Ammon's horn (tissue), 1 donor: ENCODE results near the gene KRTCAP2.
"Not testable (repeated sequence)": the region's sequence is repeated elsewhere in the genome, so short reads cannot be mapped to it uniquely, and the experiment has no call there.

ENCODE experiments used
- DNase-seq: peaks from one replicate; pipeline ENCODE4 v3.0.0-alpha.2; 2016; ENCODE audit warnings: low spot score

KRTCAP2 gene

GRCh38 chr1:155168456-155169210 lies 4.5 kb downstream of the KRTCAP2 start:
- DNase-seq: no peak

GRCh38 chr1:155168105-155168445 lies 5.0 kb downstream of the KRTCAP2 start:
- DNase-seq: not testable (repeated sequence)

DNA sequence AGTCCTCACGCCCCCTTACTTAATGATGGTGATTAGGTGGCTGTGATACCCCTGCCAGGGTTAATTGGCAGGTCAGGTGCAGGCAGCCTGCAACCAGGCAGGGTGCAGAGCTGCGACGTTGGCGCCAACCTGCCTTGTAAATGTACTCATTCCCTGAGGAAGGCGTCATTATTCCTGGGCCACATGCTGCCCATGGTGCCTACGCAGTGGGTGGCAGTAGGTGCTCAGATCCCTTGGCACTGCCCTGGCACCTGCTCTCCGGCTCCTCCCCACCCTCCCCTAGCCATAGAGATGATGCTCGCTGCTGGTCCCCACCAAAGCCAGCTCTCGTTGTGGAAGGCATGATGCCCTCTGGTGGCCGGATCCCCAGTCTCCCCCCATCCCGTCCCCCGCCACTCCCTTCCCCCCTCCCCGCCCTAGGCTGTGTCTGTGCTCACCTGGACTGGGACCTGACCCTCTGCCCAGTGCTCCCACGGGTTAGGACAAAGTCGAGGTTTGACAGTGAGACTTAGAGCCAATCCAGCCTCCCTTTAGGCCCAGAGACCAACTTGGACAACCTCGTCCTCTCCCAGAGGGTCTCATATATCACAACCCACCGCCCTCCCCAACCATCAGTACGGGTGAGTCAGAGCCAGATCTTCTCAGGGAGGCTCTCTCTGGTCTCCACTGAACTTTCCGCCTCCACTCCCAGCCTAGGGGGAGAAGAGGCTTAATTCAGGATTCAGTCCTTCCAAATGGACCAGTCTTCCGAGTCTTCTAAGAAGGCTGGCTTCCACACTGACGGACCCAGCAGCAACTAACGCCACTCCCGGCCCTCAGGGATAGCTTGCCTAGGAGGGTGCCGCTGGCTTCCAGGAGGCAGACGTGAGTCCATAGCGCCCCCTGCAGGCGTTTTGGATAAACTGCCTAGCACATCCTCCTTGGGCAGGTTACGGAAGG lies 5.7 kb downstream of the KRTCAP2 start:
- peak; percentile 95 for DNase-seq

DNA sequence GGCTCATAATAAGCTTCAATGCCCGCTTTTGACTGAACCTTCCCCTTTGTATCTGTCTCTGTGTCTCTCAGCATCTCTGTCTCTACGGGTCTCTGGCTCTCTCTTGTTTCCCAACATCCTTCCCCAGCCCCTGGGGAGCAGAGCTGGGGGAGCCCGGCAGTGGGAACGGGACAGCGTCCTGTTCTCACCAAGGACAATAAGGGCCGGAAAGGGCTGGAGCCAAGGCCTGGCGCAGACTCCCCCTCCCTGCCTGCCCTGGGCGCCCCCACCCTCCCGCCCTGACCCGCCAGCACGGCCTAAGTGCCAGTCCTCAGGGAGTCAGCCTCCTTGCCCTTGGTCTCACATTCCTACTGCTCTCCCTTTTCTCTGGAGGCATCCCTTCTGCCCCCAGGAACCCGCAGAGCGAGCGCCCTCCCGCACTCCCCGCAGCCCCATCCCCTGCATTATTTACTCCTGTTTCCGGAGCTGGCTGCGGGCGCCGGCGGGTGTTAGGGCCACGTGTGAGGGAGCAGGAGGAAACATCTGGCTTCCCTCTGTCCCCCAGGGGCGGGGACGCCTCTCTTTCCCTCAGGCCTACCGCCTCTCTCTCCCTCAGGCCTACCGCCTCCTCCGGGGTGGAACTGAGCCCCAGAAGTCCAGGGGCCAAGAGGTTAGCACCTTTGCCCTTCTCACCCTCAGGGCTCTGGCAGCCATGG lies 6.5 kb downstream of the KRTCAP2 start:
- peak; percentile 62 for DNase-seq

DNA sequence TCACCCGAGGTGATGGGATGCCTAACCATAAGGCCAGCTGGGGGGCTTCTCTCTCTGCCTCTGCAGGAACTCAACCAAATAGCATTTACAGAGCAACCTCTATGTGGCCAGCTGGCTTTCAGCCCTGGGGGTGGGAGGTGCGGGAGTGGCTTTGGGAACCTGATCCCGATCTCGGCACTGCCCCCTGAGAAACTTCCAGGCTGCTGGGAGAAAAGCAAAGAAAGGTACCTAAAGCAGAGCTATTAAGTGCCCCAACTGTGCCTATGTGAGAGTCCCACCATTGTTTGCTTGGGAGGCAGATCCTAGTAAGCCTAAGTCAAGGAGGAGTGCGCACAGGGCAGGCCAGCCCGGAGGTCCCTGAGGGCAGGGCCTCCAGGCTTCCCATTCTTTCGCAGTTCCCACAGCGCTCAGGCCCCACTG lies 7.0 kb downstream of the KRTCAP2 start:
- DNase-seq: no peak

DNA sequence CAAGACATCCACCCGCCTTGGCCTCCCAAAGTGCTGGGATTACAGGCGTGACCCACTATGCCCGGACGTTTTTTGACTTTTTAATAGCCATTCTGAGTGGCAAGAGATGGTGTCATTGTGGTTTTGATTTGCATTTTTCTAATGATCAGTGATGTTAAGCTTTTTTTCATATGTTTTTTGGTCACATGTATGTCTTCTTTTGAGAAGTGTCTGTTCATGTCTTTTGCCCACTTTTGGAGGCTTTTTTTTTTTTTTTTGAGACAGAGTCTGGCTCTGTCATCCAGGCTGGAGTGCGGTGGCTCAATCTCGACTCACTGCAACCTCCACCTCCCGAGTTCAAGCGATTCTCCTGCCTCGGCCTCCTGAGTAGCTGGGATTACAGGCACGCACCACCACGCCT lies 8.5 kb downstream of the KRTCAP2 start:
- DNase-seq: not testable (repeated sequence)

DNA sequence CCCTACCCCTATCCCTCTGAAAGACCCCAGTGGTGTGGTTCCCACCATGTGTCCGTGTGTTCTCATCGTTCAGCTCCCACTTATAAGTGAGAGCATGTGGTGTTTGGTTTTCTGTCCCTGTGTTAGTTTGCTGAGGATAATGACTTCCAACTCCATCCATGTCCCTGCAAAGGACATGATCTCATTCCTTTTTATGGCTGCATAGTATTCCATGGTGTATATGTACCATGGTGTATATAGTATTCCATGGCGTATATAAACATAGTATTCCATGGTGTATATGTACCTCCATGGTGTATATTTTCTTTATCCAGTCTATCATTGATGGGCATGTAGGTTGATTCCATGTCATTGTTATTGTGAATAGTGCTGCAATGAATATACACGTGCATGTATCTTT lies 9.3 kb downstream of the KRTCAP2 start:
- DNase-seq: not testable (repeated sequence)

DNA sequence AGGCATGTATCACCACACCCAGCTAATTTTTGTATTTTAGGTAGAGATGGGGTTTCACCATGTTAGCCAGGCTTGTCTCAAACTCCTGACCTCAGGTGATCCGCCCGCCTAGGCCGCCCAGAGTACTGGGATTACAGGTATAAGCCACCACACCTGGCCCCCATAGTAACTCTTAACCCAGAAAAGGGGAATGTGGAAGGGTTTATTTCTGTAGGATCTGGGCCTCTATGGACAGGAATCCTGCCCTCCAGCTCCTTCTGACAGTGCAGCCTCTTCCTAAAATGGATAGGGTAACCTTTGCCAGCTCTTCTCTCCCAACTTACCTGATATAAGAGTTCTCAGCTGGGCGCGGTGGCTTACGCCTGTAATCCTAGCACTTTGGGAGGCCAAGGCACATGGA lies 10.5 kb downstream of the KRTCAP2 start:
- DNase-seq: not testable (repeated sequence)

DNA sequence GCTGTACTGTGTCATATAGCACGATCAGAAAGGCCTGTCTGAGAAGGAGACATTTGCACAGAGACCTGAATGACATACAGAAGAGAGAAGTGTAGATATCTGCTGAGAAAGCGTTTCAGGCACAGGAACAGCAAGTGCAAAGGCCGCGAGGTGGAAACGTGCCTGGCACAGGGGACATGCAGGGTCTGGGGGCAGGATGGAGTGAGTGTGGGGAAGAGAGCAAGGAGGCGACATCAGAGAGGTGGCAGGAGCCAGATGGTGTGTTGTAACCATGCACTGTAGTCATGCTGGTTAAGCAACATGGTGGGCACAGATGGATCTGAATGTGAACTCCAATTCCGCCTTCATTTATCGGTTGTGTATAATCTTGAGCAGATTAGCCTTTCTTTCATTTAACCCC lies 13.0 kb downstream of the KRTCAP2 start:
- DNase-seq: no peak

GRCh38 chr1:155158991-155159390 lies 14.1 kb downstream of the KRTCAP2 start:
- no peak for DNase-seq

- not testable (repeated sequence) for DNase-seq
These were observed 17.0 kb downstream of the KRTCAP2 start for GRCh38 chr1:155155996-155156643.

GRCh38 chr1:155145491-155145890 lies 27.6 kb downstream of the KRTCAP2 start:
- DNase-seq: no peak

GRCh38 chr1:155141749-155142148 lies 31.4 kb downstream of the KRTCAP2 start:
- no peak for DNase-seq

- DNase-seq: no peak
These were observed 32.5 kb downstream of the KRTCAP2 start for GRCh38 chr1:155140630-155140953.

GRCh38 chr1:155139895-155140629 lies 33.0 kb downstream of the KRTCAP2 start, which contains the start of gene DPM3:
Gene DPM3 (minus strand): TSS chr1:155140531. CDS start chr1:155140240, 291 bp downstream.
- DNase-seq: peak; percentile 94

- no peak for DNase-seq
These were observed 35.8 kb downstream of the KRTCAP2 start for GRCh38 chr1:155137154-155137949.

DNA sequence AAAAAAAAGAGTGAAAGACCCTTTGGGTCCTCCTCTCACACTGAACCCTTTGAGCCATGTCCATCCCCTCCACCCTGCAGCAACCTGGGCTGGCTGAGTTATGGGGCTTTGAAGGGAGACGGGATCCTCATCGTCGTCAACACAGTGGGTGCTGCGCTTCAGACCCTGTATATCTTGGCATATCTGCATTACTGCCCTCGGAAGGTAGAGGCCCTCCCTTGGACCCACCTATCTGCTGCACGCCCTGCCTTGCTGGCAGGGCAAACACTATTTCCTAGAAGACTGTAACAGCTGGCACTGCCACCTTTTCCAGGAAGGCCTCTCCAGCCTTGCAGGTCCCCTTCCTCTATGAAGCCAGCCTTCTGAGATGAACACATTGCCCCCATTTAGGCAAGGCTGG lies 36.4 kb downstream of the KRTCAP2 start:
- no peak for DNase-seq

GRCh38 chr1:155135415-155136028 lies 37.6 kb downstream of the KRTCAP2 start, which contains the start of gene SLC50A1:
Gene SLC50A1 (plus strand): TSS chr1:155135852. CDS start chr1:155135912, 60 bp downstream.
- DNase-seq: peak; percentile 96

GRCh38 chr1:155134880-155135414 lies 38.2 kb downstream of the KRTCAP2 start:
- peak; percentile 77 for DNase-seq

DNA sequence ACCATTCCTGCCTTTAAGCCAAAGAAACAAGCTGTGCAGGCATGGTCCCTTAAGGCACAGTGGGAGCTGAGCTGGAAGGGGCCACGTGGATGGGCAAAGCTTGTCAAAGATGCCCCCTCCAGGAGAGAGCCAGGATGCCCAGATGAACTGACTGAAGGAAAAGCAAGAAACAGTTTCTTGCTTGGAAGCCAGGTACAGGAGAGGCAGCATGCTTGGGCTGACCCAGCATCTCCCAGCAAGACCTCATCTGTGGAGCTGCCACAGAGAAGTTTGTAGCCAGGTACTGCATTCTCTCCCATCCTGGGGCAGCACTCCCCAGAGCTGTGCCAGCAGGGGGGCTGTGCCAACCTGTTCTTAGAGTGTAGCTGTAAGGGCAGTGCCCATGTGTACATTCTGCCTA lies 38.8 kb downstream of the KRTCAP2 start:
- no peak for DNase-seq
